ENCODE results near the gene ELF3.
"Not testable (repeated sequence)": the region's sequence is repeated elsewhere in the genome, so short reads cannot be mapped to it uniquely, and the experiment has no call there.

The ELF3 gene

GRCh38 chr1:202015662-202015937, 5.2 kb downstream of the ELF3 start:
- no peak for DNase-seq (ENCODE audit: low spot score)
- no peak for TF ChIP-seq CTCF (IDR thresholded peaks at IDR 0.05; ENCODE audit: extremely low read depth, missing control alignments)

GRCh38 chr1:202016022-202016810, 5.8 kb downstream of the ELF3 start:
- no peak for DNase-seq (ENCODE audit: low spot score)

GRCh38 chr1:202016811-202017748, 6.7 kb downstream of the ELF3 start:
- DNase-seq (ENCODE audit: low spot score), result no peak
- no peak for TF ChIP-seq CTCF (IDR thresholded peaks at IDR 0.05; ENCODE audit: extremely low read depth, missing control alignments)

More at GRCh38 chr1:202016022-202016810, 5.8 kb downstream of the ELF3 start:
- no peak for TF ChIP-seq CTCF (IDR thresholded peaks at IDR 0.05; ENCODE audit: extremely low read depth, missing control alignments)

GRCh38 chr1:202017749-202018467, 7.5 kb downstream of the ELF3 start:
- DNase-seq (ENCODE audit: low spot score), result no peak
- TF ChIP-seq CTCF (IDR thresholded peaks at IDR 0.05; ENCODE audit: extremely low read depth, missing control alignments), result no peak

GRCh38 chr1:202018468-202019234, 8.3 kb downstream of the ELF3 start:
- TF ChIP-seq CTCF (IDR thresholded peaks at IDR 0.05; ENCODE audit: extremely low read depth, missing control alignments), result no peak
- no peak for DNase-seq (ENCODE audit: low spot score)

GRCh38 chr1:202019235-202019558, 8.8 kb downstream of the ELF3 start:
- not testable (repeated sequence) for DNase-seq (ENCODE audit: low spot score)

GRCh38 chr1:202023001-202023433, 12.6 kb downstream of the ELF3 start:
- no peak for TF ChIP-seq CTCF (IDR thresholded peaks at IDR 0.05; ENCODE audit: extremely low read depth, missing control alignments)
- DNase-seq (ENCODE audit: low spot score), result no peak

Data from GM20000 (cell line).